Endothelial cell of umbilical vein (primary cell): ENCODE measurements around the gene XCL2. TPM values are rescaled to one million over a fixed set of nuclear protein-coding genes. Genes with fewer than 3 reads are reported as not detected.

Experiments used
- BruUV-seq: library from RNA; stranded (reverse); fragments of 400-500 nt; replicated peaks from 2 replicates; lab custom pipeline; 2021; lab: Mats Ljungman, UMichigan
- CTCF ChIA-PET: fragments of 300-600, 350-600 bp; sonication (Branson Sonifier 250); formaldehyde crosslinking; loops from one replicate; lab custom pipeline; 2021; ENCODE audit warnings: antibody characterized with exemption, inconsistent platforms; lab: Charles Lee
- POLR2A ChIA-PET: fragments of 300-600, 350-600 bp; sonication (Branson Sonifier 250); formaldehyde crosslinking; loops from one replicate; lab custom pipeline; 2021; ENCODE audit warnings: antibody characterized with exemption, inconsistent platforms; lab: Charles Lee
- DNase-seq: peaks from one replicate; pipeline ENCODE4 v3.0.0-alpha.2; 2011; ENCODE audit warnings: low read depth, low spot score
- FAIRE-seq: peaks from 2 replicates; lab custom pipeline; 2011; peaks lifted over from hg19 to GRCh38; lab: Jason Lieb, UNC
- H2AFZ ChIP-seq: 2 replicates; pipeline ENCODE4 v1.6.0; 2012; ENCODE audit warnings: low read depth, low read length, control low read depth, inconsistent platforms
- H3K27ac ChIP-seq: 2 replicates; pipeline ENCODE4 v1.5.1; 2011; ENCODE audit warnings: low read depth, mild to moderate bottlenecking, control low read depth, low read length, moderate library complexity; ENCODE audit not compliant: insufficient read depth
- H3K27me3 ChIP-seq, 2 experiments: 2 replicates each; pipeline versions ENCODE4 v1.6.0 to v1.6.1; 2011; ENCODE audit warnings: low read length in 2 of 2, mixed read lengths in 1 of 2; ENCODE audit not compliant: control insufficient read depth in 2 of 2, insufficient read depth in 2 of 2
- H3K36me3 ChIP-seq, 2 experiments: 2 replicates in 1 of 2; 3 replicates in 1 of 2; pipeline ENCODE4 v1.5.1; 2011; ENCODE audit warnings: low read length in 2 of 2, mild to moderate bottlenecking in 1 of 2, moderate library complexity in 1 of 2; ENCODE audit not compliant: control insufficient read depth in 2 of 2, insufficient read depth in 2 of 2; ENCODE audit errors: extremely low read depth in 1 of 2
- H3K4me1 ChIP-seq: 3 replicates; pipeline ENCODE4 v1.5.1; 2011; ENCODE audit warnings: mild to moderate bottlenecking, low read length; ENCODE audit not compliant: control insufficient read depth, insufficient read depth; ENCODE audit errors: extremely low read depth
- H3K4me2 ChIP-seq: 2 replicates; pipeline ENCODE4 v1.6.1; 2011; ENCODE audit warnings: low read length, control low read depth, mixed read lengths; ENCODE audit not compliant: insufficient read depth
- H3K4me3 ChIP-seq, 3 experiments: fragments of 200-600 bp in 1 of 3; sonication (generic), shearing (Covaris generic) in 1 of 3; replicated peaks in 1 of 3; 2 replicates each; pipeline ENCODE4 v1.5.1; 2011 to 2016; ENCODE audit warnings: control low read depth in 3 of 3, low read length in 3 of 3, mild to moderate bottlenecking in 2 of 3, inconsistent platforms in 1 of 3, low read depth in 1 of 3, moderate library complexity in 1 of 3; ENCODE audit not compliant: insufficient read depth in 1 of 3
- H3K79me2 ChIP-seq: 2 replicates; pipeline ENCODE4 v1.6.0; 2012; ENCODE audit warnings: low read length, inconsistent platforms; ENCODE audit not compliant: control insufficient read depth, insufficient read depth
- H3K9ac ChIP-seq: replicated peaks from 2 replicates; pipeline ENCODE3; 2011; ENCODE audit warnings: low read length, control low read depth; ENCODE audit not compliant: insufficient read depth; ENCODE audit errors: extremely low read depth
- H3K9me1 ChIP-seq: replicated peaks from 3 replicates; pipeline ENCODE4 v1.6.0; 2011; ENCODE audit warnings: mild to moderate bottlenecking, low read length; ENCODE audit not compliant: control insufficient read depth, insufficient read depth; ENCODE audit errors: extremely low read depth
- H3K9me3 ChIP-seq: replicated peaks from 2 replicates; pipeline ENCODE4 v1.5.1; 2012; ENCODE audit warnings: low read length, inconsistent platforms; ENCODE audit not compliant: control insufficient read depth, insufficient read depth
- H4K20me1 ChIP-seq: replicated peaks from 2 replicates; pipeline ENCODE3; 2011; ENCODE audit warnings: mild to moderate bottlenecking, low read length; ENCODE audit not compliant: control insufficient read depth, insufficient read depth; ENCODE audit errors: extremely low read depth
- EZH2 ChIP-seq: IDR thresholded peaks from 2 replicates; pipeline ENCODE4 v1.6.1; 2012; ENCODE audit warnings: borderline replicate concordance, low read depth, mild to moderate bottlenecking, moderate library complexity, low read length, inconsistent platforms; ENCODE audit not compliant: severe bottlenecking
- FOS ChIP-seq: IDR thresholded peaks from 2 replicates; pipeline ENCODE4 v1.6.1; 2011; ENCODE audit warnings: mild to moderate bottlenecking, low read length, moderate library complexity, borderline replicate concordance; ENCODE audit not compliant: insufficient read depth
- GATA2 ChIP-seq: IDR thresholded peaks from 2 replicates; pipeline ENCODE4 v1.7.0; 2011; ENCODE audit warnings: low read depth, mild to moderate bottlenecking, moderate library complexity, mixed read lengths, low read length; ENCODE audit not compliant: insufficient read length, insufficient read depth
- JUN ChIP-seq: IDR thresholded peaks from 2 replicates; pipeline ENCODE4 v1.6.1; 2011; ENCODE audit warnings: borderline replicate concordance, low read depth; ENCODE audit not compliant: insufficient read length, insufficient read depth
- MYC ChIP-seq: IDR thresholded peaks from one replicate; pipeline ENCODE4 v1.6.1; 2011; ENCODE audit warnings: mild to moderate bottlenecking, low read depth, low read length
- POLR2A ChIP-seq: IDR thresholded peaks from 2 replicates; pipeline ENCODE4 v1.6.1; 2012; ENCODE audit warnings: low read depth, mild to moderate bottlenecking, control low read depth, low read length
- POLR2AphosphoS5 ChIP-seq: IDR thresholded peaks from 2 replicates; pipeline ENCODE4 v1.6.1; 2012; ENCODE audit warnings: low read depth, mild to moderate bottlenecking, control low read depth, low read length, moderate library complexity; ENCODE audit not compliant: insufficient read depth
- dilution Hi-C: fragments of 300-500 bp; cut with MboI; formaldehyde crosslinking; loops from one replicate; pipeline ENCODE4 v1.15.0; 2019; ENCODE audit warnings: low sequenced_read_pairs; ENCODE audit not compliant: extremely low pct_ligation_motif_present
- intact Hi-C: fragments of 100-400 bp; cut with micrococcal nuclease; formaldehyde crosslinking; loops from one replicate; pipeline ENCODE4 v1.10.0; 2022
- polyA plus RNA-seq, 4 experiments: library from polyadenylated mRNA; depleted of rRNA in 3 of 4; stranded (reverse) in 3 of 4; unstranded in 1 of 4; fragments of >200 nt; gene quantifications; 2 replicates each; pipeline versions ENCODE4 v1.2.1 to v1.2.3, GENCODE V29; 2011 to 2012; ENCODE audit warnings: missing spikeins in 1 of 4
- total RNA-seq: library from RNA; stranded (reverse); gene quantifications from 2 replicates; pipeline ENCODE4 v1.2.3, GENCODE V29; 2021
- TF ChIP-seq, protein P1 (sequence below), 2 donors: IDR thresholded peaks; 1 replicate in 1 of 2; 2 replicates in 1 of 2; pipeline ENCODE4 v1.5.1; 2011; ENCODE audit warnings: low read length in 2 of 2, mild to moderate bottlenecking in 2 of 2, moderate library complexity in 2 of 2, control low read depth in 1 of 2, inconsistent platforms in 1 of 2, low read depth in 1 of 2; ENCODE audit not compliant: insufficient read depth in 1 of 2; ENCODE audit errors: extremely low read depth in 1 of 2
- TF ChIP-seq, protein P2 (sequence below): IDR thresholded peaks from 2 replicates; pipeline ENCODE4 v1.6.1; 2011; ENCODE audit not compliant: insufficient read depth, insufficient read length

The XCL2 gene
- total and polyA plus RNA-seq, 2 donors (not counting 3 experiments of a cell fraction or from before 2014, with no cell fraction given): not detected

DNA sequence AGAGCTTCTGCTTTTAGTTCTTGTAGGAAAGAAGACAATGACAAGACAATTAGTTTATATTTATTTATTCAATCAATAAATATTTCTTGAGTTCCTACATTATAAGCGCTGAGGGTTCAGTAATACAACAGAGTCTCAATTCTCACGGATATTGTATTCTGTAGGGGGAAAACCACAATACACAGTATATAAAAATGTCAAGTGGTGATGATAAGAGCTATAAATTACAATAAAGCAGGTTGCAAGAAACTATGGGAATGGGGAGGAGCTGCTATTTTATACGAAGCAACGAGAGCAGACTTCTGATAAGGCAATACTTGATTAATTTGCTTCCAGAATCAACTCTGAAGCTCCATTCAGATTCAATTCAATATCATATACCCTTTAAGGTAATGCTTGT, 22.0 kb upstream of the XCL2 start:
- no peaks in the 10 kb centered on the region for H3K4me1 ChIP-seq
- ChIA-PET POLR2A (no interaction called here), CTCF (interaction anchor here (1.3 to 1.4 kb wide), 2 partner anchors 223 to 330 kb away, joined by 3 to 4 read pairs; no protein-coding TSS in a partner anchor)
- no peak overlapping the region for H3K9ac ChIP-seq
- intact Hi-C loops (no loop called here), dilution Hi-C loops (no loop called here)
- H3K27ac ChIP-seq: no peak overlapping the region
- no peaks in the 10 kb centered on the region for H3K9me3 ChIP-seq
- no peaks in the 10 kb centered on the region for H3K36me3 ChIP-seq
- H3K4me3 ChIP-seq: no peak overlapping the region
- TF ChIP-seq, protein P1, sequence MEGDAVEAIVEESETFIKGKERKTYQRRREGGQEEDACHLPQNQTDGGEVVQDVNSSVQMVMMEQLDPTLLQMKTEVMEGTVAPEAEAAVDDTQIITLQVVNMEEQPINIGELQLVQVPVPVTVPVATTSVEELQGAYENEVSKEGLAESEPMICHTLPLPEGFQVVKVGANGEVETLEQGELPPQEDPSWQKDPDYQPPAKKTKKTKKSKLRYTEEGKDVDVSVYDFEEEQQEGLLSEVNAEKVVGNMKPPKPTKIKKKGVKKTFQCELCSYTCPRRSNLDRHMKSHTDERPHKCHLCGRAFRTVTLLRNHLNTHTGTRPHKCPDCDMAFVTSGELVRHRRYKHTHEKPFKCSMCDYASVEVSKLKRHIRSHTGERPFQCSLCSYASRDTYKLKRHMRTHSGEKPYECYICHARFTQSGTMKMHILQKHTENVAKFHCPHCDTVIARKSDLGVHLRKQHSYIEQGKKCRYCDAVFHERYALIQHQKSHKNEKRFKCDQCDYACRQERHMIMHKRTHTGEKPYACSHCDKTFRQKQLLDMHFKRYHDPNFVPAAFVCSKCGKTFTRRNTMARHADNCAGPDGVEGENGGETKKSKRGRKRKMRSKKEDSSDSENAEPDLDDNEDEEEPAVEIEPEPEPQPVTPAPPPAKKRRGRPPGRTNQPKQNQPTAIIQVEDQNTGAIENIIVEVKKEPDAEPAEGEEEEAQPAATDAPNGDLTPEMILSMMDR (IDR thresholded peaks at IDR 0.05; ENCODE audit: extremely low read depth in 1 of 2, insufficient read depth in 1 of 2, low read depth in 1 of 2, low read length in 2 of 2): no peak
- TF ChIP-seq, protein P2, sequence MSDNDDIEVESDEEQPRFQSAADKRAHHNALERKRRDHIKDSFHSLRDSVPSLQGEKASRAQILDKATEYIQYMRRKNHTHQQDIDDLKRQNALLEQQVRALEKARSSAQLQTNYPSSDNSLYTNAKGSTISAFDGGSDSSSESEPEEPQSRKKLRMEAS: no peak
- TF ChIP-seq GATA2: no peak
- TF ChIP-seq MYC: no peak
- TF ChIP-seq FOS: no peak
- no peak for TF ChIP-seq POLR2AphosphoS5
- TF ChIP-seq JUN: no peak
- TF ChIP-seq POLR2A: no peak
- no peak for TF ChIP-seq EZH2
- H2AFZ ChIP-seq: no peak overlapping the region
- H3K4me2 ChIP-seq: no peak overlapping the region
- no peaks in the 10 kb centered on the region for H3K79me2 ChIP-seq
- DNase-seq (no peak), FAIRE-seq (no peak)
- H3K27me3 ChIP-seq: no peaks in the 10 kb centered on the region
- BruUV-seq: no TSS peak
- no peaks in the 10 kb centered on the region for H4K20me1 ChIP-seq
- H3K9me1 ChIP-seq: no peaks in the 10 kb centered on the region
